SKM-1 (cell line): ENCODE measurements around the gene SH2D3C.

ENCODE experiments used
- DNase-seq: peaks from one replicate; lab custom pipeline; 2025; ENCODE audit not compliant: unreplicated experiment; lab: John Stamatoyannopoulos, UW

SH2D3C gene

GRCh38 chr9:127703289-127703946 is 75.0 kb downstream of the SH2D3C start:
- DNase-seq, result no peak

GRCh38 chr9:127700594-127701255 is 77.7 kb downstream of the SH2D3C start:
- no peak for DNase-seq

GRCh38 chr9:127700140-127700539 is 78.3 kb downstream of the SH2D3C start:
- no peak for DNase-seq

GRCh38 chr9:127698985-127699670 is 79.3 kb downstream of the SH2D3C start:
- no peak for DNase-seq

- DNase-seq, result no peak
These were observed 80.1 kb downstream of the SH2D3C start for GRCh38 chr9:127698386-127698785.

GRCh38 chr9:127697575-127697974 is 80.9 kb downstream of the SH2D3C start:
- DNase-seq, result no peak

GRCh38 chr9:127694890-127695720 is 83.4 kb downstream of the SH2D3C start:
- DNase-seq, result no peak

- DNase-seq, result no peak
These were observed 84.8 kb downstream of the SH2D3C start for GRCh38 chr9:127693697-127694096.

GRCh38 chr9:127693143-127693542 is 85.3 kb downstream of the SH2D3C start:
- DNase-seq, result no peak

- no peak for DNase-seq
These were observed 86.4 kb downstream of the SH2D3C start for GRCh38 chr9:127692071-127692470.

- no peak for DNase-seq
These were observed 87.7 kb downstream of the SH2D3C start for GRCh38 chr9:127690735-127691134.

GRCh38 chr9:127689329-127690000 is 89.0 kb downstream of the SH2D3C start:
- no peak for DNase-seq
